Stomach (tissue), 8 donors: ENCODE measurements around the gene AFAP1L1. TPM values are rescaled to one million over a fixed set of nuclear protein-coding genes. Genes with fewer than 3 reads are reported as not detected.

Experiments used
- polyA plus RNA-seq, 3 donors: library from polyadenylated mRNA; stranded (reverse); fragments of 200-250 nt; gene quantifications; one replicate each; pipeline ENCODE4 v1.2.3, GENCODE V29; 2013
- total RNA-seq, 5 donors: library from RNA; depleted of rRNA; stranded (reverse); fragments of >200 nt; gene quantifications; one replicate each; pipeline versions ENCODE4 v1.1.0 to v1.2.3, GENCODE V29; 2014 to 2016
- donor health status: healthy with polysubstance abuse.
- donor health status: Bipolar disorder and iron deficiency.
- donor health status: healthy.

The AFAP1L1 gene
- total and polyA plus RNA-seq, 8 donors = 0.29 to 66.5 (median 3.3) TPM

Other genes with a start within 250 kb of the AFAP1L1 start
- gene SH3TC2, start 208.8 kb upstream of the AFAP1L1 start, total RNA-seq = 1 to 10 TPM in 1 of 5 donors, under 1 TPM in 3, not detected in 1; under 0.01 to 3.1 (median 0.44) TPM
- under 1 TPM; 0.06 to 0.75 (median 0.46) TPM for gene SH3TC2, start 208.8 kb upstream of the AFAP1L1 start, polyA plus RNA-seq
- 10 to 100 TPM in 2 of 5 donors, 1 to 10 TPM in 3; 4.6 to 17.1 (median 8.8) TPM for gene ABLIM3, start 130.4 kb upstream of the AFAP1L1 start, total RNA-seq
- gene ABLIM3, start 130.4 kb upstream of the AFAP1L1 start, polyA plus RNA-seq = 10 to 100 TPM in 2 of 3 donors, 1 to 10 TPM in 1; 8.2 to 21.4 (median 11.8) TPM
- 10 to 100 TPM in 3 of 5 donors, 1 to 10 TPM in 2; 1.4 to 19.1 (median 13.8) TPM for gene GRPEL2, start 73.6 kb downstream of the AFAP1L1 start, total RNA-seq
- gene GRPEL2, start 73.6 kb downstream of the AFAP1L1 start, polyA plus RNA-seq = 1 to 10 TPM; 4.7 to 5.3 (median 5.2) TPM
- 10 to 100 TPM in 1 of 5 donors, 1 to 10 TPM in 3, not detected in 1; 3.0 to 13.4 (median 4.3) TPM for gene PCYOX1L, start 86.2 kb downstream of the AFAP1L1 start, total RNA-seq
- 1 to 10 TPM; 2.1 to 5.2 (median 2.3) TPM for gene PCYOX1L, start 86.2 kb downstream of the AFAP1L1 start, polyA plus RNA-seq
- gene IL17B, start 107.4 kb downstream of the AFAP1L1 start, total RNA-seq = 10 to 100 TPM in 1 of 5 donors, 1 to 10 TPM in 1, not detected in 3; 1.7 to 31.0 TPM
- 1 to 10 TPM in 2 of 3 donors, under 1 TPM in 1; 0.56 to 5.6 (median 1.8) TPM for gene IL17B, start 107.4 kb downstream of the AFAP1L1 start, polyA plus RNA-seq